Epithelial cell of prostate (primary cell): Measurements from ENCODE around the gene DUSP19.
A peak's percentile ranks its signal among the peaks of the same experiment; 100 is the strongest.

Source experiments
- DNase-seq: peaks from one replicate; pipeline ENCODE4 v3.0.0-alpha.2; 2011; ENCODE audit warnings: low read depth, low spot score
- H3K27ac ChIP-seq: fragments of 450-650 bp; 2 replicates; pipeline ENCODE4 v1.5.1; 2017; ENCODE audit warnings: mild to moderate bottlenecking

Gene DUSP19

GRCh38 chr2:183060571-183061231 is 17.8 kb upstream of the DUSP19 start:
- DNase-seq = no peak
- no peak overlapping the region for H3K27ac ChIP-seq

DNA sequence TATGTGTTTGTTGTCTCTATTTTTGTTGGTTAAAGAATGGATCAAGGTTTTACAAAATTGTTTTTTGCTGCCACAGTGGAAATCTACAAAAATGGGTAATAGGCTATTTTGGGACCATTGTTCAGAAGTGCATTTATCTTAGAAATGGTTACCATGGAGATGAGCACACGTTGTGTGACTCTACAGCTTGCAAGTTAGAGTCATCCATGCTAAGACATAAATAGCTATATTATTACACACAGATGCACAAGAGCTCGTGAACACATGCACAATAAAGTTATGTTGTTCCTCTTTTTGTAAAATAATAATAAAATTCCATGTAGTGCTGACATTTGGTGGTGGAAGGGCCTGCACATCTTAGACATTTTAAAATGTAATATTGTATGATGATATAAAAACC is 15.5 kb upstream of the DUSP19 start:
- H3K27ac ChIP-seq = no peak overlapping the region
- DNase-seq = no peak

DNA sequence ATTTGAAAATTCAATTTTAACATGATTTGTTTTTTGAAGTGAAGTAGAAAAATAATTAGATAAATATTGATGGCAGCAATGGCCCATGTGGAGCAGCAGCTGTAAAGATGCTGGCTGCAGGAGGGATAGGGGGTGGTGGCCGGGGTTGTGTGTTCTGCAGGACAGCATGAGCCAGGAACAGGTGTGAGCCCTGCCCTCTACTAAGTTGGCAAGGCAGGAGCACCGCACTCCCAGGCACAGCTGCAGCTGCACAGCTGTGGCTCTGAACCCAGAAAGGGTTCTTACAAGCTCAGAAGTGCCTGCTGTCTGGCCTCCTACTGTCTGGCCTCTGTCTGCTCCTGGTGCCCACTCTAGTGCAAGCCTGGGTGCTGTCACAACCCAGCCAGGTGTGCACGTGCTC is 10.0 kb upstream of the DUSP19 start:
- H3K27ac ChIP-seq = no peak overlapping the region
- no peak for DNase-seq

- DNase-seq = no peak
These were observed 9.4 kb upstream of the DUSP19 start for GRCh38 chr2:183069174-183069573.

DNA sequence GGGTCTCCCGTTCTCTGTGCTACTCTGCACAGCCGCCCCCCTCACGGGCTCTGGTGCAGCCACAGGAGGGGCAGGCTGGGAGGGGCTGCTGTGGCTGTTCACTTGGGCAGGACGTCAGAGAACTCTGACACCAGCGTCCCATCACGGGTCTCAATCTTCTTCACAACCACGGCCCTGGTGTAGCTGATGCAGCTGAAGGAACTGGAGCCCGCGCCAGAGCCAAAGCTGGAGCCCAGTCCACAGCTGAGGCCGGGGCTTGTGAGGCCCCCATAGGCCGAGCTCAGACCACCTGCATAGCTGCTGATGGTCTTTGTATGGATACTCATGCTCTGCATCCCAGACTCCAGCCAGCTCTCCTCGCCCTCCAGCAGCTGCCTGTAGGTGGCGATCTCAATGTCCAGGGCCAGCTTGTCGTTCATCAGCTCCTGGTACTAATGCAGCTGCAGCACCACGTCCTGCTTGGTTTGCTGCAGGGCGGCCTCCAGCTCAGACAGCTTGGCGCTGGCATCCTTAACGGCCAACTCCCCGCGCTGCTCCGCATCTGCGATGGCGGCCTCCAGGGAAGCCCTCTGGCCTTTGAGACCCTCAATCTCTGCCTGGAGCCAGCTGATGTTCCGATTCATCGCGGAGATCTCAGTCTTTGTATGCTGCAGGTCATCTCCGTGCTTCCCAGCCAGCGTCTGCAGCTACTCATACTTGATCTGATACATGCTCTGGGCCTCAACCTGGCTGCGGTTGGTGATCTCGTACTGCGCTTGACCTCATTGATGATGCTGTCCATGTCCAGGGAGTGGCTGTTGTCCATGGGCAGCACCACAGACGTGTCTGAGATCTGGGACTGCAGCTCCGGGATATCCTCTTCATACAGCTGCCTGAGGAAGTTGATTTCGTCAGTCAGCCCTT is 7.4 kb upstream of the DUSP19 start:
- DNase-seq = no peak
- H3K27ac ChIP-seq = no peak overlapping the region

More at GRCh38 chr2:183069174-183069573, 9.4 kb upstream of the DUSP19 start:
- H3K27ac ChIP-seq = no peak overlapping the region

- DNase-seq = no peak
- H3K27ac ChIP-seq = no peak overlapping the region
These were observed 6.4 kb upstream of the DUSP19 start for GRCh38 chr2:183072177-183072576.

DNA sequence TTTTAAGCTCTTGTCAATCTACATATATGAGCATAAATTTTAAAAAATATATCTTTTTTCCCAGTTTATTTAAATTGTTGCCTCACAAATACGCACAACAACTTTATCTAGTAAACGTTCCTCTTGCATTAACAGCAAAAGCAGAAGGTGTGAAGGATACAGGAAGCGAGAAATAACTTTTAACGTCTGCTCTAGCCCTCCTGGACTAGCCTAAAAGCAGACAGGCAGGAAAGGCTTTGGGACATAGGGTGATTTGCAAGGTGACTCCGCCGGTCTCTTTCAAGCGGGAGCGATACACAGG is 434 bp upstream of the DUSP19 start:
- H3K27ac ChIP-seq = peak overlapping the region; percentile 42
- no peak for DNase-seq

- DNase-seq = no peak
- H3K27ac ChIP-seq = peak overlapping the region; percentile 42
These were observed 710 bp downstream of the DUSP19 start for GRCh38 chr2:183079139-183079775.

GRCh38 chr2:183081911-183082310 is 3.4 kb downstream of the DUSP19 start:
- DNase-seq = no peak
- no peak overlapping the region for H3K27ac ChIP-seq

- no peak overlapping the region for H3K27ac ChIP-seq
- DNase-seq = no peak
These were observed 9.5 kb downstream of the DUSP19 start for GRCh38 chr2:183088061-183088460.

- no peak overlapping the region for H3K27ac ChIP-seq
- no peak for DNase-seq
These were observed 10.8 kb downstream of the DUSP19 start for GRCh38 chr2:183089192-183089851.

GRCh38 chr2:183091318-183091953 is 12.9 kb downstream of the DUSP19 start:
- no peak for DNase-seq
- H3K27ac ChIP-seq = no peak overlapping the region

DNA sequence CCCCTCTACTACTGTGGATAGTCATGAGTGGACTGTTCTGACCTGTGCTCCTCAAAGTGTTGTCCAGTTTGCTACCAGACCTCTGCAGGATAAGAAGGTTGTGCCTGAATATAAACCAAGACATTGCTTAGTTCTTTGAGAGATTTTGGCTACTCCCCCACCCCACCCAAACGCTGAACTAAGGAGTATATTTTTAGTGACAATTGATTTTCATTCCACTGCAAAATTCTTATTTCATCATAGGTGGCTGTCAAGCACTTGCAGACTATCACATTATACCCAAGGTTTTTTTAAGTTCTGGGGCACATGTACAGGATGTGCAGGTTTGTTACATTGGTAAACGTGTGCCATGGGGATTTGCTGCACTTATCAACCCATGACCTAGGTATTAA is 13.4 kb downstream of the DUSP19 start:
- DNase-seq = no peak
- H3K27ac ChIP-seq = no peak overlapping the region

DNA sequence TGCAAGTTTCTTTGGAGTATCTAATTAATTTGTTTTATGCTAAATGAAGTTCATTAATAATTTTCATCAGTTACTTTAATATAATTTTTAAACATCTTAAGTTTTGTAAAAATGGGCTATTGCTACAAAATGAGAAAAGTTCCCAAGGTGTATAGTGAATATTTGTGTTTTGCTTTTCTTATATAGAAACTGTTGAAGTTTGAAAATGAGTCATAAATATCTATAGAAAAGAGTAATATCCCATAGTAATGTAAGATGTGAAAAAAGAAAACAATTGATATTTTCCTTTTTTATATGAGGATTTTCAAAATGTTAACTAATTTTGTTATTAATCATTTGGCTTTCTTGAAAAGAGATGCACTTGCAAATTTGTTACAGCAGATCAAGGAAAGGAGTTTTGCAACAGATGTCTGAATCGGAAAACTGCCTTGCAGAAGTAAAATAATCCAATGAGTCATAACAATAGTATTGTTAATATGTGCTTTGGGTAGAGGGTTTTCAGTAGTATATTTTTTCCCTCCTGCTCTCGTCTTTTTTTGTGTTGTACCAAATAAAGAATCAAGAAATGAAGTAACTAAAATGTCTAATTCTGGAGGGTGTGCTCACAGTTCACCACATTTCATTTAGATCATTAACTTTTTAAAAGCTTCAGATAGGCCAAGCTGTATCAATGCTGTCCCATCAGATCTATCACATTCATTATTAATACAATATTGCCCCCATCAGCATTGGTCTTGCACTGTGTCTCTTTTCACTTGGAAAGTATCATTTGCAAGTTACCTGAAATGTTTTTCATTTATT is 15.5 kb downstream of the DUSP19 start:
- H3K27ac ChIP-seq = no peak overlapping the region
- DNase-seq = no peak

- no peak overlapping the region for H3K27ac ChIP-seq
- DNase-seq = peak; percentile 60
These were observed 27.0 kb downstream of the DUSP19 start for GRCh38 chr2:183105402-183106134.

- DNase-seq = no peak
- H3K27ac ChIP-seq = no peak overlapping the region
These were observed 34.0 kb downstream of the DUSP19 start for GRCh38 chr2:183112577-183112976.

DNA sequence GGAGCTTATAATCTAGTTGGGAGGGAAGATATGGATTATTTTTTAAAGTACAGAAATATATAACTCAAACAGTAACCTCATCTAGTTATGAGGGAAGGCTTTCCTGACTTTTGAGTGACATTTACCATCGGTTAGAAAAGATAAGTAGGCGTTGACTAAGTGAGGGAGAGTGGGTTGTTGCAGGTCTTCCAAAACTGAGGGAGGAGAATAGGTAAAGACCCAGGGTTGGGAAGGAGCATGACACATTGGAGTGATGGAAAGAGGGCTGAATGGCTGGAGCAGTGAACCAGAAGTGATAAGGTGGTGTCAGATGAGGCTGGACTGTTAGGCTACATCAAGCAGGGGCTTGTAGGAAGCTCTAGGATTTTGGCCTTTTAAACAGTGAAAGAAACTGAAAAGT is 35.1 kb downstream of the DUSP19 start:
- H3K27ac ChIP-seq = no peak overlapping the region
- DNase-seq = no peak

GRCh38 chr2:183117226-183117625 is 38.7 kb downstream of the DUSP19 start:
- DNase-seq = no peak
- no peak overlapping the region for H3K27ac ChIP-seq
